ENCODE results near the gene HTRA2. TPM values are rescaled to one million over a fixed set of nuclear protein-coding genes. Genes with fewer than 3 reads are reported as not detected.

HTRA2 gene
- total RNA-seq, 4 donors from 2014 or later, result 13.1 to 40.1 (median 33.9) TPM

- H3K27me3 ChIP-seq, result no peaks in the 10 kb centered on the region
- H3K27ac ChIP-seq, result no peak overlapping the region
- no peak overlapping the region for H3K4me3 ChIP-seq
- intact Hi-C loops (cut with DNase I; ENCODE audit: low total_unique reads), result no loop called here
- TF ChIP-seq CTCF (IDR thresholded peaks at IDR 0.05) (no peak), POLR2A (IDR thresholded peaks at IDR 0.05) (no peak)
- no peaks in the 10 kb centered on the region for H3K36me3 ChIP-seq
- DNase-seq, result no peak
- H3K9me3 ChIP-seq, result no peaks in the 10 kb centered on the region
- H3K4me1 ChIP-seq, result no peaks in the 10 kb centered on the region
Observed at GRCh38 chr2:74540291-74540690, 10.6 kb downstream of the HTRA2 start.

GRCh38 chr2:74542978-74543377 lies 13.2 kb downstream of the HTRA2 start:
- no peak for TF ChIP-seq CTCF (IDR thresholded peaks at IDR 0.05)
- intact Hi-C loops (cut with DNase I; ENCODE audit: low total_unique reads), result no loop called here
- H3K4me1 ChIP-seq, result no peaks in the 10 kb centered on the region

GRCh38 chr2:74544634-74545033 lies 14.9 kb downstream of the HTRA2 start:
- no peak for DNase-seq
- TF ChIP-seq CTCF (IDR thresholded peaks at IDR 0.05) (no peak), POLR2A (IDR thresholded peaks at IDR 0.05) (no peak)
- H3K27me3 ChIP-seq, result no peaks in the 10 kb centered on the region
- intact Hi-C loops (cut with DNase I; ENCODE audit: low total_unique reads), result no loop called here
- no peak overlapping the region for H3K4me3 ChIP-seq
- no peaks in the 10 kb centered on the region for H3K4me1 ChIP-seq
- no peaks in the 10 kb centered on the region for H3K36me3 ChIP-seq
- H3K9me3 ChIP-seq, result no peaks in the 10 kb centered on the region
- H3K27ac ChIP-seq, result no peak overlapping the region

More at GRCh38 chr2:74542978-74543377, 13.2 kb downstream of the HTRA2 start:
- DNase-seq, result no peak
- Histone ChIP-seq H3K27me3 (no peaks in the 10 kb centered on the region), H3K36me3 (no peaks in the 10 kb centered on the region), H3K27ac (no peak overlapping the region), H3K9me3 (no peaks in the 10 kb centered on the region), H3K4me3 (no peak overlapping the region)

- no peak for TF ChIP-seq CTCF (IDR thresholded peaks at IDR 0.05)
- TF ChIP-seq POLR2A (IDR thresholded peaks at IDR 0.05), result no peak
- intact Hi-C loops (cut with DNase I; ENCODE audit: low total_unique reads), result no loop called here
- Histone ChIP-seq H3K27ac (no peak overlapping the region), H3K9me3 (no peaks in the 10 kb centered on the region), H3K4me3 (no peak overlapping the region), H3K27me3 (no peaks in the 10 kb centered on the region), H3K4me1 (no peaks in the 10 kb centered on the region), H3K36me3 (no peaks in the 10 kb centered on the region)
- DNase-seq, result no peak
Observed at GRCh38 chr2:74546004-74546403, 16.3 kb downstream of the HTRA2 start.

GRCh38 chr2:74548285-74548899 lies 18.7 kb downstream of the HTRA2 start:
- Histone ChIP-seq H3K4me3 (peak overlapping the region; percentile 27 to 37), H3K27ac (peak overlapping the region; percentile 67 to 73), H3K27me3 (no peaks in the 10 kb centered on the region), H3K9me3 (no peaks in the 10 kb centered on the region), H3K4me1 (peaks cover 0 to 7% of the 10 kb centered on the region in 2 donors), H3K36me3 (no peaks in the 10 kb centered on the region)
- intact Hi-C loops (cut with DNase I; ENCODE audit: low total_unique reads), result no loop called here
- DNase-seq, result no peak
- TF ChIP-seq POLR2A (IDR thresholded peaks at IDR 0.05), result no peak
- TF ChIP-seq CTCF (IDR thresholded peaks at IDR 0.05), result no peak
